Kidney (tissue), 14 donors: ENCODE measurements around the gene POLR1C. TPM values are rescaled to one million over a fixed set of nuclear protein-coding genes. Genes with fewer than 3 reads are reported as not detected.
"Not testable (repeated sequence)": the region's sequence is repeated elsewhere in the genome, so short reads cannot be mapped to it uniquely, and the experiment has no call there.

ENCODE experiments used
- DNase-seq, 5 donors: peaks; one replicate each; pipeline ENCODE4 v3.0.0-alpha.2; 2013 to 2020
- FAIRE-seq: peaks from 2 replicates; lab custom pipeline; 2012; peaks lifted over from hg19 to GRCh38; lab: Jason Lieb, UNC
- H3K27ac ChIP-seq, 2 donors: one replicate each; pipeline ENCODE4 v1.7.0; 2013; ENCODE audit warnings: low read depth in 2 of 2, low read length in 2 of 2, inconsistent platforms in 1 of 2
- H3K27me3 ChIP-seq: one replicate; pipeline ENCODE4 v1.7.1; 2013; ENCODE audit warnings: low read length, inconsistent platforms; ENCODE audit not compliant: control insufficient read depth, insufficient read depth
- H3K36me3 ChIP-seq, 3 donors: one replicate each; pipeline versions ENCODE4 v1.7.0 to v1.7.1; 2013; ENCODE audit warnings: low read length in 3 of 3, control low read depth in 1 of 3, inconsistent platforms in 1 of 3; ENCODE audit not compliant: insufficient read depth in 3 of 3, control insufficient read depth in 2 of 3
- H3K4me1 ChIP-seq, 3 donors: one replicate each; pipeline versions ENCODE4 v1.7.0 to v1.7.1; 2013; ENCODE audit warnings: low read length in 3 of 3, inconsistent platforms in 1 of 3, low read depth in 1 of 3; ENCODE audit not compliant: control insufficient read depth in 2 of 3, insufficient read depth in 2 of 3
- H3K4me3 ChIP-seq, 3 donors: one replicate each; pipeline versions ENCODE4 v1.7.0 to v1.8.1; 2013; ENCODE audit warnings: low read length in 3 of 3, control low read depth in 1 of 3, inconsistent platforms in 1 of 3
- H3K9ac ChIP-seq, 3 donors: one replicate each; pipeline versions ENCODE4 v1.7.0 to v1.7.1; 2013; ENCODE audit warnings: low read length in 3 of 3, control low read depth in 1 of 3, inconsistent platforms in 1 of 3
- H3K9me3 ChIP-seq, 3 donors: one replicate each; pipeline versions ENCODE4 v1.7.0 to v1.7.1; 2013; ENCODE audit warnings: low read length in 3 of 3, control low read depth in 1 of 3, inconsistent platforms in 1 of 3; ENCODE audit not compliant: control insufficient read depth in 2 of 3, insufficient read depth in 1 of 3
- CTCF ChIP-seq: IDR thresholded peaks from 3 replicates; pipeline ENCODE4 v1.5.1; 2012; ENCODE audit warnings: mild to moderate bottlenecking, moderate library complexity, borderline replicate concordance; ENCODE audit not compliant: insufficient read depth; ENCODE audit errors: extremely low read depth
- intact Hi-C: fragments of 100-400 bp; cut with DNase I; formaldehyde crosslinking; loops from one replicate; pipeline ENCODE4 v1.11.1; 2022
- polyA plus RNA-seq: library from polyadenylated mRNA; stranded (reverse); fragments of 350-450 nt; fragmentation: Illumina TruSeq; extraction: RNeasy Lipid Tissue Mini Kit (QIAGEN cat#74804); gene quantifications from one replicate; pipeline ENCODE4 v1.2.3, GENCODE V29; 2014; ENCODE audit warnings: low read depth, low replicate concordance; ENCODE audit not compliant: insufficient read depth
- total RNA-seq: library from RNA; stranded (reverse); fragmentation: NEBNext Ultra II Directional; extraction: Animal tissue kit (Norgen Biotek cat#: 25700); gene quantifications from one replicate; pipeline ENCODE4 v1.2.1, GENCODE V29; 2021
- donor health status: control.
- donor health status: control.
- donor health status: control.
- donor health status: control.
- donor health status: control.
- donor health status: DM: yes; HTN: yes; CAD: no.
- donor health status: Normal renal cell carcinoma (clear cell type).

The POLR1C gene
- total and polyA plus RNA-seq, 2 donors from 2014 or later = 27.5 to 41.3 TPM

GRCh38 chr6:43540507-43540906 is 23.6 kb downstream of the POLR1C start:
- DNase-seq (no peak), FAIRE-seq (no peak)
- H3K9ac ChIP-seq = no peak overlapping the region
- TF ChIP-seq CTCF = no peak
- H3K9me3 ChIP-seq = no peaks in the 10 kb centered on the region
- intact Hi-C loops = no loop called here
- H3K36me3 ChIP-seq = peaks cover 0 to 7% (median 6%) of the 10 kb centered on the region in 3 donors
- no peak overlapping the region for H3K27ac ChIP-seq
- H3K27me3 ChIP-seq = no peaks in the 10 kb centered on the region
- H3K4me1 ChIP-seq = no peaks in the 10 kb centered on the region
- H3K4me3 ChIP-seq = no peak overlapping the region

- H3K36me3 ChIP-seq = peaks cover 0 to 9% (median 7%) of the 10 kb centered on the region in 3 donors
- FAIRE-seq (no peak), DNase-seq (no peak)
- H3K27ac ChIP-seq = no peak overlapping the region
- no peaks in the 10 kb centered on the region for H3K4me1 ChIP-seq
- no peaks in the 10 kb centered on the region for H3K9me3 ChIP-seq
- no peak overlapping the region for H3K9ac ChIP-seq
- no peak for TF ChIP-seq CTCF
- H3K4me3 ChIP-seq = no peak overlapping the region
- intact Hi-C loops = no loop called here
- no peaks in the 10 kb centered on the region for H3K27me3 ChIP-seq
Measured at GRCh38 chr6:43541774-43542471, 25.0 kb downstream of the POLR1C start.

- Histone ChIP-seq H3K9me3 (no peaks in the 10 kb centered on the region), H3K27me3 (no peaks in the 10 kb centered on the region), H3K27ac (no peak overlapping the region), H3K4me3 (no peak overlapping the region), H3K4me1 (no peaks in the 10 kb centered on the region), H3K9ac (no peak overlapping the region), H3K36me3 (peaks cover 0 to 21% (median 11%) of the 10 kb centered on the region in 3 donors)
- TF ChIP-seq CTCF = no peak
- FAIRE-seq = no peak
- intact Hi-C loops = no loop called here
- DNase-seq = no peak
Measured at GRCh38 chr6:43544461-43544860, 27.6 kb downstream of the POLR1C start.

- DNase-seq (no peak), FAIRE-seq (no peak)
- Histone ChIP-seq H3K9me3 (no peaks in the 10 kb centered on the region), H3K9ac (no peak overlapping the region), H3K27me3 (no peaks in the 10 kb centered on the region), H3K27ac (no peak overlapping the region), H3K36me3 (peaks cover 0 to 38% (median 26%) of the 10 kb centered on the region in 3 donors), H3K4me1 (no peaks in the 10 kb centered on the region), H3K4me3 (no peak overlapping the region)
- TF ChIP-seq CTCF = no peak
- intact Hi-C loops = no loop called here
Measured at GRCh38 chr6:43547222-43547621, 30.3 kb downstream of the POLR1C start.

- FAIRE-seq, H3K9me3 ChIP-seq, H3K27ac ChIP-seq, H3K27me3 ChIP-seq, H3K4me1 ChIP-seq, H3K4me3 ChIP-seq, intact Hi-C loops, H3K9ac ChIP-seq, DNase-seq: not testable (repeated sequence)
- peaks cover 9 to 40% (median 27%) of the 10 kb centered on the region in 3 donors for H3K36me3 ChIP-seq
Measured at GRCh38 chr6:43557620-43558019, 40.7 kb downstream of the POLR1C start.
